Cardiac fibroblast (primary cell): ENCODE measurements around the gene TYRO3.

Experiments used
- DNase-seq, 2 donors: peaks; one replicate each; pipeline versions ENCODE4 v3.0.0 to v3.0.0-alpha.2; 2010; ENCODE audit warnings: low read depth in 2 of 2
- H3K4me3 ChIP-seq, 2 donors: replicated peaks in 1 of 2; 1 replicate in 1 of 2; 2 replicates in 1 of 2; pipeline ENCODE4 v1.5.1; 2011; ENCODE audit warnings: low read depth in 2 of 2, low read length in 2 of 2, mild to moderate bottlenecking in 2 of 2, moderate library complexity in 1 of 2
- CTCF ChIP-seq: IDR thresholded peaks from one replicate; pipeline ENCODE4 v1.5.1; 2011; ENCODE audit warnings: low read depth, mild to moderate bottlenecking, low read length, inconsistent platforms

The TYRO3 gene

GRCh38 chr15:41559239-41559782 is 299 bp downstream of the TYRO3 start:
- DNase-seq = no peak
- TF ChIP-seq CTCF = no peak
- H3K4me3 ChIP-seq = peak overlapping the region; percentile 53 to 76

- peak overlapping the region in 1 of 2 donors; percentile 76 for H3K4me3 ChIP-seq
- DNase-seq = no peak
- TF ChIP-seq CTCF = no peak
These were observed 1.5 kb downstream of the TYRO3 start for GRCh38 chr15:41560572-41560874.

- TF ChIP-seq CTCF = no peak
- H3K4me3 ChIP-seq = no peak overlapping the region
- no peak for DNase-seq
These were observed 2.2 kb downstream of the TYRO3 start for GRCh38 chr15:41561104-41561776.

GRCh38 chr15:41561777-41562145 is 2.7 kb downstream of the TYRO3 start:
- no peak overlapping the region for H3K4me3 ChIP-seq
- peak; percentile 69 to 85 for DNase-seq

GRCh38 chr15:41562244-41562643 is 3.2 kb downstream of the TYRO3 start:
- no peak for TF ChIP-seq CTCF
- peak in 1 of 2 donors; percentile 34 for DNase-seq
- no peak overlapping the region for H3K4me3 ChIP-seq

More at GRCh38 chr15:41561777-41562145, 2.7 kb downstream of the TYRO3 start:
- peak; percentile 21 for TF ChIP-seq CTCF

- no peak for TF ChIP-seq CTCF
These were observed 3.8 kb downstream of the TYRO3 start for GRCh38 chr15:41562784-41563198.

More at GRCh38 chr15:41562784-41563198, 3.8 kb downstream of the TYRO3 start:
- no peak overlapping the region for H3K4me3 ChIP-seq
- peak in 1 of 2 donors; percentile 69 for DNase-seq
